Heart left ventricle (tissue), 13 donors: ENCODE measurements around the gene FKBP8.

Source experiments
- POLR2A ChIP-seq, 2 donors: fragments of 450-650 bp; IDR thresholded peaks; one replicate each; pipeline ENCODE4 v1.6.1; 2017; ENCODE audit warnings: antibody characterized with exemption in 2 of 2, mild to moderate bottlenecking in 2 of 2, moderate library complexity in 2 of 2
- TF ChIP-seq, protein P1 (sequence below), 12 donors: fragments of 200-600 bp; sonication (generic) in 4 of 12; IDR thresholded peaks; one replicate each; pipeline versions ENCODE4 v1.5.0 to v1.8.0; 2018 to 2022; ENCODE audit warnings: antibody characterized with exemption in 12 of 12, mild to moderate bottlenecking in 5 of 12
- donor health status: ischemic (EF 13 %, LVEDD 7.1; RV severe dilation, severe dysfunction).
- donor health status: DM: no; HTN: yes; CAD: no.
- donor health status: DM: no; HTN: no; CAD: no.
- donor health status: ischemic (EF 25% LVEDD 6.9; RV normal size, moderate dysfunction).
- donor health status: ischemic (EF 25% LVEDD 5.7; RV mildly dilated, moderate dysfunction).
- donor health status: ischemic (EF 35%, LVEDD 5.7; RV mildly dilated, moderate dysfunction).
- donor health status: nonischemic (EF 11% LVEDD 7.7; RV severe dilation, severe dysfunction).
- donor health status: DM: yes; HTN: yes; CAD: no.
- donor health status: PGD.
- donor health status: ischemic (EF 29% LVEDD 5.4; RV normal size, mild dysfunction).
- donor health status: nonischemic (EF 23%, LVEDD 6.1; RV moderate dilation, normal function).

GRCh38 chr19:18531485-18531884, 11.9 kb downstream of the FKBP8 start:
- TF ChIP-seq, protein P1, sequence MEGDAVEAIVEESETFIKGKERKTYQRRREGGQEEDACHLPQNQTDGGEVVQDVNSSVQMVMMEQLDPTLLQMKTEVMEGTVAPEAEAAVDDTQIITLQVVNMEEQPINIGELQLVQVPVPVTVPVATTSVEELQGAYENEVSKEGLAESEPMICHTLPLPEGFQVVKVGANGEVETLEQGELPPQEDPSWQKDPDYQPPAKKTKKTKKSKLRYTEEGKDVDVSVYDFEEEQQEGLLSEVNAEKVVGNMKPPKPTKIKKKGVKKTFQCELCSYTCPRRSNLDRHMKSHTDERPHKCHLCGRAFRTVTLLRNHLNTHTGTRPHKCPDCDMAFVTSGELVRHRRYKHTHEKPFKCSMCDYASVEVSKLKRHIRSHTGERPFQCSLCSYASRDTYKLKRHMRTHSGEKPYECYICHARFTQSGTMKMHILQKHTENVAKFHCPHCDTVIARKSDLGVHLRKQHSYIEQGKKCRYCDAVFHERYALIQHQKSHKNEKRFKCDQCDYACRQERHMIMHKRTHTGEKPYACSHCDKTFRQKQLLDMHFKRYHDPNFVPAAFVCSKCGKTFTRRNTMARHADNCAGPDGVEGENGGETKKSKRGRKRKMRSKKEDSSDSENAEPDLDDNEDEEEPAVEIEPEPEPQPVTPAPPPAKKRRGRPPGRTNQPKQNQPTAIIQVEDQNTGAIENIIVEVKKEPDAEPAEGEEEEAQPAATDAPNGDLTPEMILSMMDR (IDR thresholded peaks at IDR 0.05) = no peak
- TF ChIP-seq POLR2A (IDR thresholded peaks at IDR 0.05) = no peak
